Left ventricle myocardium superior (tissue), 1 donor: Measurements from ENCODE around the gene RNF13. TPM values are rescaled to one million over a fixed set of nuclear protein-coding genes. Genes with fewer than 3 reads are reported as not detected.
"Not testable (repeated sequence)": the region's sequence is repeated elsewhere in the genome, so short reads cannot be mapped to it uniquely, and the experiment has no call there.

ENCODE experiments used
- ATAC-seq: fragments of 200-7000 bp; cut with Tn5 transposase; one replicate; pipeline ENCODE4 v1.9.1; 2020; ENCODE audit warnings: mild to moderate bottlenecking, moderate library complexity
- DNase-seq: peaks from one replicate; pipeline ENCODE4 v3.0.0-alpha.2; 2020
- intact Hi-C: fragments of 100-400 bp; cut with micrococcal nuclease; formaldehyde crosslinking; loops from one replicate; pipeline ENCODE4 v1.11.0; 2022
- total RNA-seq: library from RNA; stranded (reverse); fragmentation: NEBNext Ultra II Directional; extraction: Animal tissue kit (Norgen Biotek cat#: 25700); gene quantifications from one replicate; pipeline ENCODE4 v1.2.1, GENCODE V29; 2021
- donor health status: DM: no; HTN: yes; CAD: no; lungs with severe emphysema.

The RNF13 gene
- total RNA-seq, 1 donor from 2014 or later: 51.2 TPM

GRCh38 chr3:149831321-149831720, 18.3 kb downstream of the RNF13 start:
- DNase-seq (no peak), ATAC-seq (no peak)
- intact Hi-C loops: no loop called here

- intact Hi-C loops: no loop called here
- no peak for DNase-seq
- no peak for ATAC-seq
Measured at GRCh38 chr3:149832086-149832485, 19.1 kb downstream of the RNF13 start.

DNA sequence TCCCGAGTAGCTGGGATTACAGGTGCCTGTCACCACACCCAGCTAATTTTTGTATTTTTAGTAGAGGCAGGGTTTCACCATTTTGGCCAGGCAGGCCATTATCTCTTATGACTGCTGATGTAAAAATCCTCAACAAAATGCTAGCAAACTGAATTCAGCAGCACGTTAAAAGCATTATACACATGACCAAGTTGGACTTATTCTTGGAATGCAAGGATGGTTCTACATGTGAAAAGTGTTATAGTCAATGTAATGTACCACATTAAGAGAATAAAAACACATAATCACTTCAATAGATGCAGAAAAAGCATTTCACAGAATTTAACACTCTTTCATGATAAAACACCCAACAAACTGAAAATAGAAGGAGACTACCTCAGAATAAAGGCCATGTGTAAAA, 20.2 kb downstream of the RNF13 start:
- DNase-seq (no peak), ATAC-seq (no peak)
- intact Hi-C loops: no loop called here

- DNase-seq, intact Hi-C loops, ATAC-seq: not testable (repeated sequence)
Measured at GRCh38 chr3:149838491-149838890, 25.5 kb downstream of the RNF13 start.

GRCh38 chr3:149839469-149839868, 26.5 kb downstream of the RNF13 start:
- ATAC-seq, intact Hi-C loops, DNase-seq: not testable (repeated sequence)

- no peak for DNase-seq
- no peak for ATAC-seq
- intact Hi-C loops: no loop called here
Measured at GRCh38 chr3:149839896-149840295, 26.9 kb downstream of the RNF13 start.

DNA sequence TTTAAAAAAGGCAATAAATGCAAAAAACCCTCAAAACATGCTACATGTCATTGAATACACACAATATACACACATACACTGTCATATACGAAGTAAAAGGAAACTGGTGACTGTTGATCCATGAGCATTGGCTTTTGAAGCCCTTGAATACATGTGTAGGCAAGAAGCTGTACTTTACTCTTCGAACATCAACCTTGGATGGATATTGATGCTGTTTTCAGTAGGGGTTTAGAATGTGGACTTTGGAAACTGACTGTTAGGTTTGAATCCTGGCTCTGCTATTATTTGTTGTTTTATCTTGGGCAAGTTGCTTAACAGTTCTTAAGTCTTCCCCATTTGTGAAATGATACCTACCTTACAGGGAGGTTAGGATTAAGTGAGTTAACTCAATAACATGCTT, 30.5 kb downstream of the RNF13 start:
- intact Hi-C loops: no loop called here
- DNase-seq (no peak), ATAC-seq (no peak)

GRCh38 chr3:149844091-149844490, 31.1 kb downstream of the RNF13 start:
- intact Hi-C loops: no loop called here
- ATAC-seq (no peak), DNase-seq (no peak)

DNA sequence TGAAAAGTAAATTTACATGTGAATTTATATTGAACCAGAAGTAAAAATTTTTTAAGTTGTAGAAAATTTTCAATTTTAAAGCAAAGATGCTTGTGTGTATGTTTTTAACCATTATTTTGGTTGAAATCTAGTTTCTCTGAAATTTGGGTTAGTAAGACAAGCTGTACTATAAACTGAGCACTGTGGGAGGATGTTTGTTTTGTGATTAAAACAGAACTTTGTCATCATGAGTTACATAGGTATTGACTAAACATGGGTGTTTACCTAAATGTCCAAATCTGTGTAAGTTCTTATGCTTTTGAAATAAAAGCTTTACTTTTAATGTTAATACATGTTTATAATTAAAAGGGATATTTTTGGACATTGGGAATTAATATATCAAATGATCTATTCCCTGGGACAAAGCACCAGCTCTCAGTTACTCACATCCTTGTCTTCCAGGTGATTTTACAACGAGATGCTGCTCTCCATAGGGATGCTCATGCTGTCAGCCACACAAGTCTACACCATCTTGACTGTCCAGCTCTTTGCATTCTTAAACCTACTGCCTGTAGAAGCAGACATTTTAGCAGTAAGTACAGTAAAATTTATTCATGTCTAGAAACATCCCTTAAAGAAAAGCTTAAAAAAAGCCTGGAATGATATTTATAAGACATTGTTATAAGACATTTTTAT, 32.7 kb downstream of the RNF13 start:
- ATAC-seq: no peak
- DNase-seq: no peak
- intact Hi-C loops: no loop called here

- ATAC-seq: no peak
- DNase-seq: no peak
Measured at GRCh38 chr3:149848238-149848637, 35.2 kb downstream of the RNF13 start.

GRCh38 chr3:149848688-149849087, 35.7 kb downstream of the RNF13 start:
- DNase-seq: no peak
- intact Hi-C loops: no loop called here
- no peak for ATAC-seq

More at GRCh38 chr3:149848238-149848637, 35.2 kb downstream of the RNF13 start:
- intact Hi-C loops: no loop called here

- peak; percentile 67 for ATAC-seq
- intact Hi-C loops: no loop called here
- no peak for DNase-seq
Measured at GRCh38 chr3:149850787-149851584, 38.0 kb downstream of the RNF13 start.

- ATAC-seq: no peak
- intact Hi-C loops: no loop called here
- DNase-seq: no peak
Measured at GRCh38 chr3:149858911-149859310, 45.9 kb downstream of the RNF13 start.

GRCh38 chr3:149860881-149861280, 47.9 kb downstream of the RNF13 start:
- DNase-seq (no peak), ATAC-seq (no peak)
- intact Hi-C loops: no loop called here

DNA sequence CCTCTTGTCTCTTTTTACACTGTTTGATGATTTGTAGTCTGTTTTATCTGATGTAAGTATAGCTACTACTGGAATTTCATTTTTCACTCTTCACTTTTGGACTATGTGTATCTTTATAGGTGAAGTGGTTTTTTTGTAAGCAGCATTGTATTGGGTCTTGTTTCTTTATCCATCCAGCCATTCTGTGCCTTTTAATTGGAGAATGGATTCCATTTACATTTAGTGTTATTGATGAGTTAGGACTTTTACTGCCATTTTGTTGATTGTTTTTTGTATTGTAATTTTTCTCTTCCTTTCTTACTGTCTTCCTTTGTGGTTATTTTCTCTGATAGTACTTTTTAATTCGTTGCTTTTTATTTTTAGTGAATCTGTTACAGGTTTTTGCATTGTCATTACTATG, 54.5 kb downstream of the RNF13 start:
- intact Hi-C loops: no loop called here
- ATAC-seq (no peak), DNase-seq (no peak)

- intact Hi-C loops: no loop called here
- DNase-seq (no peak), ATAC-seq (no peak)
Measured at GRCh38 chr3:149871855-149872254, 58.8 kb downstream of the RNF13 start.

GRCh38 chr3:149872589-149872988, 59.6 kb downstream of the RNF13 start:
- ATAC-seq (no peak), DNase-seq (no peak)
- intact Hi-C loops: no loop called here

GRCh38 chr3:149877668-149878067, 64.7 kb downstream of the RNF13 start:
- DNase-seq (no peak), ATAC-seq (no peak)
- intact Hi-C loops: no loop called here

DNA sequence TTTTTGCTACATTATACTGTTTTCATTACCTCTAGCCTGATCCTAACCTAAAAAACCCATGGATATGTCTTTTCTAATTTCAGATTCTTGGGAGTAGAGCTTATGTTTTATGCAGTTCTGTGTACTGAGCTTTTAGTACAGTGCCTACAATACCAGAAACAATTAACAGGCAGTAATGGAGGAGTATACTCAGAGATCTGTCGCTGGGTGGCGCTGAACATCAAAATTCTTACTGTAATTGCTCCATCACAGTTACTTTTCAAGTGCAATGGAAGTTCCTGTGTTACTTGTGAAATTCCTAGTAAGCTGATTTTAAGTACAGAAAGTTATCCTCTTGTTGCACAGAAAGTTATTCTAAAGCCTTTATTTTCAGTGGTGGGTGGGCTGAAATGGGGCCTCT, 66.9 kb downstream of the RNF13 start:
- DNase-seq (peak; percentile 67), ATAC-seq (peak; percentile 85)
- intact Hi-C loops: no loop called here

DNA sequence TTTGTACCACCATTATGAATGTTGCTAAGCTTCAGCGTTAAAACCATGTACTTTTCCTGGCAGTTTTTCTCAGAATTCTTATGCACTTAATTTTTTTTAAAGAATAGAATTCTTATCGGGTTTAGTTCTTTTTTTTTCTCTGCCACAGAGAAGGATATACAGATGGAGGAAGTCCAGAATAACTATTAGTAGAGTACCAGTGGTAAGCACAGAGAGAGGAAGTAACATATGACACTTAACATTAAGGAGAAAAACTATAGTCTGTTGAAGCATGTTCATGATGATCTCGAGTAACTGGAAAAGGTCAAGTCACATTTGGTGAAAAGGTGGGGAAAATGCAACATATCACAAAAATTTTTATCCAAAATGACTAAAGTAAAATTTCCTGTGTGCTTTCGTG, 68.9 kb downstream of the RNF13 start:
- intact Hi-C loops: no loop called here
- ATAC-seq: no peak

GRCh38 chr3:149883134-149883533, 70.1 kb downstream of the RNF13 start:
- no peak for DNase-seq
- no peak for ATAC-seq
- intact Hi-C loops: no loop called here

More for the DNA sequence above, 68.9 kb downstream of the RNF13 start:
- DNase-seq: no peak
